ENCODE data around the gene RSPRY1. TPM values are rescaled to one million over a fixed set of nuclear protein-coding genes. Genes with fewer than 3 reads are reported as not detected.
A peak's percentile ranks its signal among the peaks of the same experiment; 100 is the strongest.

Gene RSPRY1
- total RNA-seq, 1 experiment from 2014 or later: 24.9 TPM

DNA sequence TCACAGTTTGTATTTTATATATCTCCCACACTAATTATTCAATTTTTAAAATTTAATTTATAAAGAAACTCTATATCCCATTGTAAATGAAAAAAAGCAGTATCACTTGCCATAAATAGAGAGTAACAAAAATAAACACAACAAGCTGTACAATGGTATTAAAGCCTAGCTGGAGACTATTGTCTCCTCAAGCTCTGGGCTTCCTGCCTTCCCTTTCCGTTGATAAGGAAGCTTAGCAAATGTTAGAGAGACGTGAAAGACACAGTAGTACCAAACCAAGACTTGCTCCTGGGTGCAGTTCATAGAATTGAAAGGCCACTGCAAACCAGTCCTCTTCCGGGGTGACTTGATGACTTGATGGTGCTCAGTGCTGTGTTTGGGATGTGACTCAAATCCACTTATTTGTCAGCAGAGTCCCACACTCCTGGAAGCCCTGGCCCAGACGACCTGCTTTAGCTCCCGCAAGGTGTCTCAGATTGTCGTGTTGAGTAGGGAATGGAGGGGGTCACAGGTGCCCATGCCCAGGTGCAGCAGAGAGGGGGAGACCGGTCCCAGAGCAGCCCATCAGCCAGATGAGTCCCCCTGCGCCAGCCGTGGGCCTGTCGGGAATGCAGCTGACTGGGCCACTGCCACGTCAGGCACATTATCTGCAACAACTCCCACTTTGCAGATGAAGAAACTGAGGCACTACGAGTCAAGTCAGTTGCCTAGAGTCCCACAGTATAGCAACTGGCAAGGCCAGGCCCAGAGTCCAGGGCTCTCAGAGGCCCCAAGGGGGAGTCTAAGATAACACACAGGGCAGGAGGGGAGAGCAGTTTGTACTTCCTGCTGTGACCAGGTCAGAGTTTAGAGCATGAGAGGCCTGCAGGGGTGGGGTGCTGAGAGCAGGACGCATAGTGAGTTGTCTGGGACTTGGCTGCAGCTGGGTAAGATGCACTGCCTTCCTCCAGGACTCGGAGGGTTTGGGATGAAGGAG is 40.8 kb upstream of the RSPRY1 start:
- H3K79me2 ChIP-seq (ENCODE audit: insufficient read depth, low read length): no peaks in the 10 kb centered on the region
- no peak overlapping the region for H2AFZ ChIP-seq (ENCODE audit: low read depth, low read length, poor library complexity, severe bottlenecking)
- H3K4me1 ChIP-seq (ENCODE audit: control insufficient read depth in 1 of 2, insufficient read depth in 2 of 2, low read length in 2 of 2): no peaks in the 10 kb centered on the region
- no peaks in the 10 kb centered on the region for H4K20me1 ChIP-seq (ENCODE audit: insufficient read depth)
- H3K27ac ChIP-seq (ENCODE audit: low read depth, low read length): no peak overlapping the region
- ChIA-PET RAD21 (ENCODE audit: low non-redundant PET in 1 of 2, low total read pairs in 2 of 2, uncharacterized antibody in 2 of 2, unreplicated experiment in 2 of 2) (no interaction called here), CTCF (interaction anchor here (0.8 kb wide), 1 partner anchor 52 kb away, joined by 3 read pairs; no protein-coding TSS in a partner anchor), POLR2A (no interaction called here)
- no peak overlapping the region for H3K4me2 ChIP-seq (ENCODE audit: low read length)
- H3K4me3 ChIP-seq (replicated peaks in 1 of 2; ENCODE audit: low read depth in 1 of 2, low read length in 2 of 2): no peak overlapping the region
- no peaks in the 10 kb centered on the region for H3K27me3 ChIP-seq (ENCODE audit: insufficient read depth, low read length)
- H3K9ac ChIP-seq (ENCODE audit: low read length): no peak overlapping the region
- H3K9me3 ChIP-seq (ENCODE audit: control insufficient read depth in 1 of 2, insufficient read depth in 1 of 2, low read depth in 1 of 2, low read length in 2 of 2): no peaks in the 10 kb centered on the region
- ATAC-seq (no peak), DNase-seq (ENCODE audit: low read depth, low spot score) (no peak)
- BruUV-seq (replicated peaks): no TSS peak
- H3K36me3 ChIP-seq (ENCODE audit: control insufficient read depth in 1 of 2, insufficient read depth in 2 of 2, low read length in 2 of 2): no peaks in the 10 kb centered on the region
- no peaks in the 10 kb centered on the region for H3K9me2 ChIP-seq (ENCODE audit: insufficient read depth)
- TF ChIP-seq SP1 (IDR thresholded peaks at IDR 0.05; ENCODE audit: low read depth): no peak
- no peak for TF ChIP-seq TCF7L2 (IDR thresholded peaks at IDR 0.05; ENCODE audit: borderline replicate concordance, extremely low read depth, insufficient read depth, insufficient read length)
- no peak for TF ChIP-seq EZH2 (IDR thresholded peaks at IDR 0.05)
- TF ChIP-seq POLR2A (IDR thresholded peaks at IDR 0.05; ENCODE audit: borderline replicate concordance, extremely low read depth, insufficient read depth, insufficient read length): no peak
- intact Hi-C loops (cut with micrococcal nuclease): no loop called here

DNA sequence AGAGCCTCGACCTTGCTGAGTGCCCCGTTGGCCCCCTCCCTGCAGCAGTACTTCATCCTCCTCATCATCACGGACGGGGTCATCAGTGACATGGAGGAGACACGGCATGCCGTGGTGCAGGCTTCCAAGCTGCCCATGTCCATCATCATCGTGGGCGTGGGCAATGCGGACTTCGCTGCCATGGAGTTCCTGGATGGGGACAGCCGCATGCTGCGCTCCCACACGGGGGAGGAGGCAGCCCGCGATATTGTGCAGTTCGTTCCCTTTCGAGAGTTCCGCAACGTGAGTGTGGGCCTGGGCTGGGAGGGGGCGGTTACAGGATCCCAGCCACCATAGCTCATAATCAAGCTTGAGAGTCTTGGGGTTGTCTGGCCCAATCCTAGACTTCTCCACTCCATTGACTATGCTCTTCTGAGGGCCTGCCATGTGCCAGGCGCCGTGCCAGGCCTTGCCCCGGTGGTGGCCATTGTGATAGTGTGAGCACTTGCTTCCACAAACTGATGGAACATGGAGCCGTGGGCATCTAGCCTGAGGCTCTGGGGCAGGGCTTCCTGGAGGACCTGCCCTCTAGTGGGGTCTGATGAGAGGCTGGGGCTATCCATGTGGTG is 40.0 kb upstream of the RSPRY1 start:
- BruUV-seq (replicated peaks): no TSS peak
- Histone ChIP-seq H3K79me2 (ENCODE audit: insufficient read depth, low read length) (no peaks in the 10 kb centered on the region), H3K27me3 (ENCODE audit: insufficient read depth, low read length) (no peaks in the 10 kb centered on the region), H3K9me2 (ENCODE audit: insufficient read depth) (no peaks in the 10 kb centered on the region), H3K36me3 (ENCODE audit: control insufficient read depth in 1 of 2, insufficient read depth in 2 of 2, low read length in 2 of 2) (no peaks in the 10 kb centered on the region), H3K27ac (ENCODE audit: low read depth, low read length) (no peak overlapping the region), H4K20me1 (ENCODE audit: insufficient read depth) (no peaks in the 10 kb centered on the region), H3K9me3 (ENCODE audit: control insufficient read depth in 1 of 2, insufficient read depth in 1 of 2, low read depth in 1 of 2, low read length in 2 of 2) (no peaks in the 10 kb centered on the region), H3K4me2 (ENCODE audit: low read length) (no peak overlapping the region), H3K4me1 (ENCODE audit: control insufficient read depth in 1 of 2, insufficient read depth in 2 of 2, low read length in 2 of 2) (no peaks in the 10 kb centered on the region), H3K9ac (ENCODE audit: low read length) (no peak overlapping the region), H3K4me3 (replicated peaks in 1 of 2; ENCODE audit: low read depth in 1 of 2, low read length in 2 of 2) (no peak overlapping the region), H2AFZ (ENCODE audit: low read depth, low read length, poor library complexity, severe bottlenecking) (no peak overlapping the region)
- intact Hi-C loops (cut with micrococcal nuclease): no loop called here
- DNase-seq (ENCODE audit: low read depth, low spot score) (no peak), ATAC-seq (peak; percentile 42)
- TF ChIP-seq EGR1 (IDR thresholded peaks at IDR 0.05; ENCODE audit: low read depth) (no peak), EZH2 (IDR thresholded peaks at IDR 0.05) (no peak), ZNF274 (IDR thresholded peaks at IDR 0.05; ENCODE audit: low read depth, low read length) (no peak), EZH2phosphoT487 (IDR thresholded peaks at IDR 0.05; ENCODE audit: borderline replicate concordance) (no peak), SIN3A (IDR thresholded peaks at IDR 0.05; ENCODE audit: low read depth) (no peak), POLR2A (IDR thresholded peaks at IDR 0.05; ENCODE audit: borderline replicate concordance, extremely low read depth, insufficient read depth, insufficient read length) (no peak), SP1 (IDR thresholded peaks at IDR 0.05; ENCODE audit: low read depth) (no peak), REST (IDR thresholded peaks at IDR 0.05; ENCODE audit: low read depth) (no peak), RAD21 (IDR thresholded peaks at IDR 0.05; ENCODE audit: low read depth) (no peak)
- TF ChIP-seq, protein P1, sequence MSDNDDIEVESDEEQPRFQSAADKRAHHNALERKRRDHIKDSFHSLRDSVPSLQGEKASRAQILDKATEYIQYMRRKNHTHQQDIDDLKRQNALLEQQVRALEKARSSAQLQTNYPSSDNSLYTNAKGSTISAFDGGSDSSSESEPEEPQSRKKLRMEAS (IDR thresholded peaks at IDR 0.05): no peak
- TF ChIP-seq, protein P2, sequence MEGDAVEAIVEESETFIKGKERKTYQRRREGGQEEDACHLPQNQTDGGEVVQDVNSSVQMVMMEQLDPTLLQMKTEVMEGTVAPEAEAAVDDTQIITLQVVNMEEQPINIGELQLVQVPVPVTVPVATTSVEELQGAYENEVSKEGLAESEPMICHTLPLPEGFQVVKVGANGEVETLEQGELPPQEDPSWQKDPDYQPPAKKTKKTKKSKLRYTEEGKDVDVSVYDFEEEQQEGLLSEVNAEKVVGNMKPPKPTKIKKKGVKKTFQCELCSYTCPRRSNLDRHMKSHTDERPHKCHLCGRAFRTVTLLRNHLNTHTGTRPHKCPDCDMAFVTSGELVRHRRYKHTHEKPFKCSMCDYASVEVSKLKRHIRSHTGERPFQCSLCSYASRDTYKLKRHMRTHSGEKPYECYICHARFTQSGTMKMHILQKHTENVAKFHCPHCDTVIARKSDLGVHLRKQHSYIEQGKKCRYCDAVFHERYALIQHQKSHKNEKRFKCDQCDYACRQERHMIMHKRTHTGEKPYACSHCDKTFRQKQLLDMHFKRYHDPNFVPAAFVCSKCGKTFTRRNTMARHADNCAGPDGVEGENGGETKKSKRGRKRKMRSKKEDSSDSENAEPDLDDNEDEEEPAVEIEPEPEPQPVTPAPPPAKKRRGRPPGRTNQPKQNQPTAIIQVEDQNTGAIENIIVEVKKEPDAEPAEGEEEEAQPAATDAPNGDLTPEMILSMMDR (IDR thresholded peaks at IDR 0.05 in 2 of 3, conservative IDR thresholded peaks at IDR 0.05 in 1 of 3; ENCODE audit: borderline replicate concordance in 1 of 3, insufficient read depth in 1 of 3, low read depth in 2 of 3, low read length in 2 of 3): no peak
- POLR2A ChIA-PET: no interaction called here
- CTCF ChIA-PET: no interaction called here
- RAD21 ChIA-PET (ENCODE audit: low non-redundant PET in 1 of 2, low total read pairs in 2 of 2, uncharacterized antibody in 2 of 2, unreplicated experiment in 2 of 2): no interaction called here

Measured in HCT116 (cell line).